GM06990 (cell line): ENCODE data around the gene TMEM117.

Experiments
- DNase-seq: peaks from one replicate; pipeline ENCODE4 v3.0.0-alpha.2; 2011; ENCODE audit not compliant: insufficient read length; ENCODE audit errors: extremely low read depth
- H3K27me3 ChIP-seq: replicated peaks from 2 replicates; pipeline ENCODE4 v1.6.0; 2011; ENCODE audit warnings: low read length; ENCODE audit not compliant: control insufficient read depth, insufficient read depth
- H3K36me3 ChIP-seq: 2 replicates; pipeline ENCODE4 v1.5.1; 2011; ENCODE audit warnings: low read length; ENCODE audit not compliant: control insufficient read depth, insufficient read depth
- H3K4me3 ChIP-seq: replicated peaks from 2 replicates; pipeline ENCODE4 v1.5.1; 2011; ENCODE audit warnings: low read depth, mild to moderate bottlenecking, control low read depth, low read length
- CTCF ChIP-seq: IDR thresholded peaks from 2 replicates; pipeline ENCODE4 v1.5.1; 2011; ENCODE audit warnings: low read length, control low read depth, mild to moderate bottlenecking, inconsistent platforms; ENCODE audit not compliant: insufficient read depth, poor library complexity, severe bottlenecking

TMEM117 gene

DNA sequence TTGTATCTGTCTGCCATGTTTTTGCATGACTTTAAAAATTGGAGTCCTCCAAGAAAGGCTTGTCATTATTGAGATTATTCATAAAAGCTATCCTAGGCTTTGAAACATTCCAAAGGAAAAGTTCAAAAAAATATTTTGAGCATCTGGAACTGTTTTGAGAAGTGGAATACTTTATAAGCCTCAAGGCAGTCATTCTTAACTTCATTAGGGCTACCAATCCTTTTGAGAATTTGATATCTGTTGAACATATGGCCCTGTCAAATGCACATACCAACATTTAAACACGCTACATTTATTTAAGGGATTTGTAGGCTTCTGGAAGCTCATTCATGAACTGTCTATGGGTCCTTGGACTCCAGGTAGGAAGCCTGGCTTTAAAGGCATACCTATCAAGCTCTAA, 77.0 kb downstream of the TMEM117 start:
- no peaks in the 10 kb centered on the region for H3K36me3 ChIP-seq
- H3K27me3 ChIP-seq: no peaks in the 10 kb centered on the region
- no peak for TF ChIP-seq CTCF
- H3K4me3 ChIP-seq: no peak overlapping the region
- no peak for DNase-seq

GRCh38 chr12:43914391-43914790, 78.5 kb downstream of the TMEM117 start:
- no peaks in the 10 kb centered on the region for H3K36me3 ChIP-seq
- TF ChIP-seq CTCF: no peak

GRCh38 chr12:43914923-43915468, 79.1 kb downstream of the TMEM117 start:
- Histone ChIP-seq H3K4me3 (no peak overlapping the region), H3K36me3 (no peaks in the 10 kb centered on the region), H3K27me3 (no peaks in the 10 kb centered on the region)
- no peak for DNase-seq
- peak; percentile 38 for TF ChIP-seq CTCF

More at GRCh38 chr12:43914391-43914790, 78.5 kb downstream of the TMEM117 start:
- no peak overlapping the region for H3K4me3 ChIP-seq
- H3K27me3 ChIP-seq: no peaks in the 10 kb centered on the region
- DNase-seq: no peak

DNA sequence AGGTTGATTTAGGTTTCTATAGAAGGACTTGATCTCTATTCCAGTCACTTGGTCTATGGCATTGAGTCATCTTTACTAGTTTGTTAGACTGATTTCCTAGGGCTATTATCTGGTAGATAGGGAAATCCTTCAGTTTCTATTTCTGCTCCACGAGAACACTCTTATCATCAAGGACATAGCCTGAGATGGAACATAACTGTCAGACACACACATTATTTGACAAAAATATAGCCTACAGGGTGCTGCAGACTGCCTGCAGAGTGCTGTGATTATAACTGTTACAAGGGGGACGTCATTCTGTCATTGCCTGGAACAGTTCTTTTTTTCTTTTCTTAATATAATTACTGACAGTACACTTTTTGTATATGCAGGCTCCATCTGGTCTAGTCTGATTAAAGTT, 82.0 kb downstream of the TMEM117 start:
- DNase-seq: no peak
- Histone ChIP-seq H3K36me3 (no peaks in the 10 kb centered on the region), H3K27me3 (no peaks in the 10 kb centered on the region), H3K4me3 (no peak overlapping the region)
- TF ChIP-seq CTCF: no peak

GRCh38 chr12:43921666-43922337, 85.9 kb downstream of the TMEM117 start:
- TF ChIP-seq CTCF: no peak
- no peaks in the 10 kb centered on the region for H3K27me3 ChIP-seq
- no peaks in the 10 kb centered on the region for H3K36me3 ChIP-seq
- no peak overlapping the region for H3K4me3 ChIP-seq
- no peak for DNase-seq
